Measurements from ENCODE around the gene MEGF10.
"Not testable (repeated sequence)": the region's sequence is repeated elsewhere in the genome, so short reads cannot be mapped to it uniquely, and the experiment has no call there.

The MEGF10 gene

DNA sequence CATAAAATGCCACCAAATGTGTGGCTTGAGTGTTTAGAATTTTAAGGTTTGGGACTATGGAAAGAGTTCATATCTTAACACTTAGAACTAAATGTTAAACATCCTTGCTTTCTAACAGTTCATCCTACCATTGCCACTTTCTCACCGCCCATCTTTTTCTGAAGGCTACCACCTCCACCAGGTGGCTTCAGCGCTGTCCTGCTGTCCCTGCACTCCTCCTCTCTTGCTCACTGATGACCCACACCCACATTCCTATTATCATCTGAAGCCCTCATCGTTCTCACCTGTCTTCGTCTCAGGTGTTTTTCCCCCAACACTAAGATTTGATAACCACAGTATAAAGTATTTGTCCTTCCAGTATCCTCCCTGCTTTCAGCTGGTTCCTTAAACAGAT lies 7.4 kb downstream of the MEGF10 start:
- H2AFZ ChIP-seq (ENCODE audit: low read length, unreplicated experiment), result no peak overlapping the region
- peaks cover 13% of the 10 kb centered on the region for H3K27me3 ChIP-seq (ENCODE audit: insufficient read depth, low read length)
- H3K36me3 ChIP-seq (ENCODE audit: insufficient read depth, low read length), result no peaks in the 10 kb centered on the region
- H3K79me2 ChIP-seq (ENCODE audit: control insufficient read depth, insufficient read depth, low read length, unreplicated experiment), result no peaks in the 10 kb centered on the region
- peaks cover 14% of the 10 kb centered on the region for H3K4me1 ChIP-seq (ENCODE audit: control insufficient read depth, insufficient read depth, low read length, unreplicated experiment)
- no peak overlapping the region for H3K27ac ChIP-seq (ENCODE audit: low read depth, low read length)
- H3K4me3 ChIP-seq (ENCODE audit: low read depth, low read length), result no peak overlapping the region

DNA sequence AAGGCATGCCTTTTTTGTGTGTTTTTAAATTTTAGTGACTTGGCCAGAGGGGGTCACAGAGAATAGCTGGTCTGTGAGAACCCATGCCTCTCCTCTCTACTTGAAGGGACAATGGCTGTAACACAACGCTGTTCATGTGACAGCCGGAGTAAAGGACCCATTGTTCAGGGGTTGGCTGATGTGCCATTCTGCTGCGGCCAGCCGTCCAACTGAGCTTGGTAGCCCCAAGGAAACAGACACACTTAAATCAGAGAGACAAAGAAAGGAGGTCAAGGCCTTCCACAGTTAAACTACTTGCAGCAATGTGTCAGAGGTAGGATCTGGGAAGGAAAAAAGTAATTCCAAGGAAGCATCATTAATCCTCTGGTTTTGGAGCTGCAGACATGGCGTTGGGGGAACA lies 8.1 kb downstream of the MEGF10 start:
- H3K4me1 ChIP-seq (ENCODE audit: control insufficient read depth, insufficient read depth, low read length, unreplicated experiment), result peaks cover 14% of the 10 kb centered on the region
- peaks cover 9% of the 10 kb centered on the region; the same call in 1 of the 2 replicates for H3K27me3 ChIP-seq (ENCODE audit: insufficient read depth, low read length)
- H3K27ac ChIP-seq (ENCODE audit: low read depth, low read length), result no peak overlapping the region
- no peaks in the 10 kb centered on the region for H3K79me2 ChIP-seq (ENCODE audit: control insufficient read depth, insufficient read depth, low read length, unreplicated experiment)
- no peaks in the 10 kb centered on the region for H3K36me3 ChIP-seq (ENCODE audit: insufficient read depth, low read length)
- no peak overlapping the region for H3K4me3 ChIP-seq (ENCODE audit: low read depth, low read length)
- H2AFZ ChIP-seq (ENCODE audit: low read length, unreplicated experiment), result no peak overlapping the region

DNA sequence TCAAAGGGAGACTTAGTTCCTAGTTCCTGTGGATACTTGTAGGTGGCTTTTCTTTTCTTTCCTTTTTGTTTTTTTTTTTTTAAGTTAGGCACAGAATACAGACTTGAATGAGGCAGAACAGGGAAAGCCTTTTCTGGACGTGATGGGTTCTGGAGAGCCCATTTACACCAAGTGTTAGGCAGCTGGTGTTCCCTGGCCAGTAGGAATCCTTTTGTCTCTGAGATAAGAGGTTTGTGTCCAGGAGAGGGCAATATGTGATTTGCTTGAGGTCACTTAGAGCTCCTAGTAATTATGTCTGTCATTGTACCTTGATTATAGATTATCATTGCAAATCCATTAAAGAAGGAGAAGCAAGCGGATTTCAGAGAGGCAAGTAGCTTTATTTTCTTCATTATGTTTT lies 9.1 kb downstream of the MEGF10 start:
- H3K4me3 ChIP-seq (ENCODE audit: low read depth, low read length), result no peak overlapping the region

GRCh38 chr5:127302509-127302908 lies 11.9 kb downstream of the MEGF10 start:
- H3K36me3 ChIP-seq (ENCODE audit: insufficient read depth, low read length), result no peaks in the 10 kb centered on the region
- H3K4me1 ChIP-seq (ENCODE audit: control insufficient read depth, insufficient read depth, low read length, unreplicated experiment), result no peaks in the 10 kb centered on the region
- no peak overlapping the region for H3K27ac ChIP-seq (ENCODE audit: low read depth, low read length)
- no peaks in the 10 kb centered on the region for H3K79me2 ChIP-seq (ENCODE audit: control insufficient read depth, insufficient read depth, low read length, unreplicated experiment)
- H3K4me3 ChIP-seq (ENCODE audit: low read depth, low read length), result no peak overlapping the region
- H3K27me3 ChIP-seq (ENCODE audit: insufficient read depth, low read length), result peaks cover 4% of the 10 kb centered on the region; the same call in 1 of the 2 replicates
- no peak overlapping the region for H2AFZ ChIP-seq (ENCODE audit: low read length, unreplicated experiment)

More for the DNA sequence above, 9.1 kb downstream of the MEGF10 start:
- Histone ChIP-seq H3K79me2 (ENCODE audit: control insufficient read depth, insufficient read depth, low read length, unreplicated experiment) (no peaks in the 10 kb centered on the region), H3K36me3 (ENCODE audit: insufficient read depth, low read length) (no peaks in the 10 kb centered on the region), H2AFZ (ENCODE audit: low read length, unreplicated experiment) (no peak overlapping the region), H3K27me3 (ENCODE audit: insufficient read depth, low read length) (peaks cover 4% of the 10 kb centered on the region; the same call in 1 of the 2 replicates), H3K27ac (ENCODE audit: low read depth, low read length) (no peak overlapping the region), H3K4me1 (ENCODE audit: control insufficient read depth, insufficient read depth, low read length, unreplicated experiment) (peaks cover 14% of the 10 kb centered on the region)

DNA sequence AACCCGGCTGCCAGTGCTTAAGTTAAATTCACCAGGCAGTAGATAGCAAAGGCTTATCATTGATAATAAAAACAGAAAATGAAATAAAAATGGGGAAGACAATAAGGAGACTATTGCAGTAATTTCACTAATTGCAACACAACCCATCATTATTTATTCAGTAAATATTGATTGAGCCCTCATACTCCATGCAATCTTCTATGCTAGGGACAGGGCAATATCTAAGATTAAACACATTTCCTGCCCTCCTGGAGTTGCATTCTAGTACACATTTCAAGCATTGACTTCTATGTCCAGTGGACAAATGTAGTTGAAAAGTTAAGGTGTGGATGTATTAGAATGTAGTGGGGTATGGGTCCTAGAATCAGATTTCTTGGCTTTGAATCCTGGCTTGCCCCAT lies 12.8 kb downstream of the MEGF10 start:
- Histone ChIP-seq H3K27ac (ENCODE audit: low read depth, low read length) (no peak overlapping the region), H3K27me3 (ENCODE audit: insufficient read depth, low read length) (no peaks in the 10 kb centered on the region; the same call in 1 of the 2 replicates), H2AFZ (ENCODE audit: low read length, unreplicated experiment) (no peak overlapping the region), H3K79me2 (ENCODE audit: control insufficient read depth, insufficient read depth, low read length, unreplicated experiment) (no peaks in the 10 kb centered on the region), H3K4me3 (ENCODE audit: low read depth, low read length) (no peak overlapping the region), H3K4me1 (ENCODE audit: control insufficient read depth, insufficient read depth, low read length, unreplicated experiment) (no peaks in the 10 kb centered on the region), H3K36me3 (ENCODE audit: insufficient read depth, low read length) (no peaks in the 10 kb centered on the region)

DNA sequence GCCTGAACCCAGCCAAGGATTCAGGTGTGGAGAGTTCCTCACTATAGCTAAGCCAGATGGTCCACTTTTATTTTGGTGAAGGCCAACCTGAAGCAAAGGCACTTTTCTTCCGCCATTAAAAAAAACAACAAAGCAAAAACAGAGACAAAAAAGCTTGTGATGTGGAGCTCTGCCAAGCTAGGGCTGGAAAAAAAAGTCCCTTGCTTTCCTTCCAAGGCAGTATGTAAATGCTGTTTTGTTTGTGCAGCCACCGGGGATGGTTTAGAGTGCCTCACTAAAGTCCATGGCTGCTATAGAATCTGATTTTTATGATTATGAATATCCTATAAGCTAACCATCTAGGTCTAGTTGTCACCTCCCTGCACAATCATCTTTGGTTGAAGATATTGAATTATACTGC lies 14.9 kb downstream of the MEGF10 start:
- Histone ChIP-seq H3K4me1 (ENCODE audit: control insufficient read depth, insufficient read depth, low read length, unreplicated experiment) (no peaks in the 10 kb centered on the region), H3K4me3 (ENCODE audit: low read depth, low read length) (no peak overlapping the region), H3K27ac (ENCODE audit: low read depth, low read length) (no peak overlapping the region), H2AFZ (ENCODE audit: low read length, unreplicated experiment) (no peak overlapping the region), H3K36me3 (ENCODE audit: insufficient read depth, low read length) (no peaks in the 10 kb centered on the region), H3K79me2 (ENCODE audit: control insufficient read depth, insufficient read depth, low read length, unreplicated experiment) (no peaks in the 10 kb centered on the region), H3K27me3 (ENCODE audit: insufficient read depth, low read length) (peaks cover 1% of the 10 kb centered on the region; the same call in 1 of the 2 replicates)

GRCh38 chr5:127306036-127306435 lies 15.4 kb downstream of the MEGF10 start:
- Histone ChIP-seq H3K36me3 (ENCODE audit: insufficient read depth, low read length) (no peaks in the 10 kb centered on the region), H3K4me1 (ENCODE audit: control insufficient read depth, insufficient read depth, low read length, unreplicated experiment) (no peaks in the 10 kb centered on the region), H3K79me2 (ENCODE audit: control insufficient read depth, insufficient read depth, low read length, unreplicated experiment) (no peaks in the 10 kb centered on the region), H3K27ac (ENCODE audit: low read depth, low read length) (no peak overlapping the region), H3K27me3 (ENCODE audit: insufficient read depth, low read length) (peaks cover 5% of the 10 kb centered on the region; the same call in 1 of the 2 replicates), H2AFZ (ENCODE audit: low read length, unreplicated experiment) (no peak overlapping the region), H3K4me3 (ENCODE audit: low read depth, low read length) (no peak overlapping the region)

- H3K79me2 ChIP-seq (ENCODE audit: control insufficient read depth, insufficient read depth, low read length, unreplicated experiment), result no peaks in the 10 kb centered on the region
- H3K4me3 ChIP-seq (ENCODE audit: low read depth, low read length), result no peak overlapping the region
- H3K36me3 ChIP-seq (ENCODE audit: insufficient read depth, low read length), result no peaks in the 10 kb centered on the region
- H3K27me3 ChIP-seq (ENCODE audit: insufficient read depth, low read length), result peaks cover 5% of the 10 kb centered on the region; the same call in 1 of the 2 replicates
- H2AFZ ChIP-seq (ENCODE audit: low read length, unreplicated experiment), result no peak overlapping the region
- H3K4me1 ChIP-seq (ENCODE audit: control insufficient read depth, insufficient read depth, low read length, unreplicated experiment), result no peaks in the 10 kb centered on the region
- no peak overlapping the region for H3K27ac ChIP-seq (ENCODE audit: low read depth, low read length)
Measured at GRCh38 chr5:127306647-127307046, 16.1 kb downstream of the MEGF10 start.

- H3K4me1 ChIP-seq (ENCODE audit: control insufficient read depth, insufficient read depth, low read length, unreplicated experiment), result no peaks in the 10 kb centered on the region
- no peaks in the 10 kb centered on the region for H3K79me2 ChIP-seq (ENCODE audit: control insufficient read depth, insufficient read depth, low read length, unreplicated experiment)
- H3K27ac ChIP-seq (ENCODE audit: low read depth, low read length), result no peak overlapping the region
- no peaks in the 10 kb centered on the region for H3K36me3 ChIP-seq (ENCODE audit: insufficient read depth, low read length)
- H3K4me3 ChIP-seq (ENCODE audit: low read depth, low read length), result no peak overlapping the region
- no peak overlapping the region for H2AFZ ChIP-seq (ENCODE audit: low read length, unreplicated experiment)
- H3K27me3 ChIP-seq (ENCODE audit: insufficient read depth, low read length), result peaks cover 5% of the 10 kb centered on the region; the same call in 1 of the 2 replicates
Measured at GRCh38 chr5:127307868-127308267, 17.3 kb downstream of the MEGF10 start.

- H3K4me1 ChIP-seq (ENCODE audit: control insufficient read depth, insufficient read depth, low read length, unreplicated experiment); H3K36me3 ChIP-seq (ENCODE audit: insufficient read depth, low read length); H3K4me3 ChIP-seq (ENCODE audit: low read depth, low read length); H3K27me3 ChIP-seq (ENCODE audit: insufficient read depth, low read length); H3K79me2 ChIP-seq (ENCODE audit: control insufficient read depth, insufficient read depth, low read length, unreplicated experiment); H2AFZ ChIP-seq (ENCODE audit: low read length, unreplicated experiment); H3K27ac ChIP-seq (ENCODE audit: low read depth, low read length): not testable (repeated sequence)
Measured at GRCh38 chr5:127308325-127308724, 17.7 kb downstream of the MEGF10 start.

DNA sequence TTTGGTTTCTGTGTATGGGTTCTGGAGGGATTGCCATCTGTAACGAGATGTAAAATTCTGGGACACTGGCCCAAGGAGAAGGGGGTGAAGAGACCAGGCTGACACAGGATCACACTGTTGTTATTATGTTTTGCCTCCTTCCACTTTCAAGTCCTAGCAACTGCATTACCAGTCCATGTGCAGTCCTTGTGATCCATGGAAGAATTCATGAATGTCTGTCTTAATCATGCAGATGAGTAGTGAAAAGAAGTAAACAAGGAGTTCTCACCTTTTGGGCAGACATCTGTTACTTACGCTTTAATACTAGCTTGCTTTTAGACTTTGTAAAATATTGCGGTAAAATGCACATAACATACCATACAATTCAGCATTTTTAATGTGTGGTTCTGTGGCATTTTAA lies 18.3 kb downstream of the MEGF10 start:
- no peak overlapping the region for H3K4me3 ChIP-seq (ENCODE audit: low read depth, low read length)
- no peaks in the 10 kb centered on the region for H3K36me3 ChIP-seq (ENCODE audit: insufficient read depth, low read length)
- no peaks in the 10 kb centered on the region for H3K4me1 ChIP-seq (ENCODE audit: control insufficient read depth, insufficient read depth, low read length, unreplicated experiment)
- no peak overlapping the region for H3K27ac ChIP-seq (ENCODE audit: low read depth, low read length)
- H3K79me2 ChIP-seq (ENCODE audit: control insufficient read depth, insufficient read depth, low read length, unreplicated experiment), result no peaks in the 10 kb centered on the region
- H3K27me3 ChIP-seq (ENCODE audit: insufficient read depth, low read length), result peaks cover 5% of the 10 kb centered on the region; the same call in 1 of the 2 replicates
- no peak overlapping the region for H2AFZ ChIP-seq (ENCODE audit: low read length, unreplicated experiment)
